ENCODE results near the gene UQCC2. TPM values are rescaled to one million over a fixed set of nuclear protein-coding genes. Genes with fewer than 3 reads are reported as not detected.

Gene UQCC2
- total and polyA plus RNA-seq, 2 of the 8 experiments (the other 6 are each of a cell fraction or from before 2014, with no cell fraction given), result 52.1 to 104 TPM

DNA sequence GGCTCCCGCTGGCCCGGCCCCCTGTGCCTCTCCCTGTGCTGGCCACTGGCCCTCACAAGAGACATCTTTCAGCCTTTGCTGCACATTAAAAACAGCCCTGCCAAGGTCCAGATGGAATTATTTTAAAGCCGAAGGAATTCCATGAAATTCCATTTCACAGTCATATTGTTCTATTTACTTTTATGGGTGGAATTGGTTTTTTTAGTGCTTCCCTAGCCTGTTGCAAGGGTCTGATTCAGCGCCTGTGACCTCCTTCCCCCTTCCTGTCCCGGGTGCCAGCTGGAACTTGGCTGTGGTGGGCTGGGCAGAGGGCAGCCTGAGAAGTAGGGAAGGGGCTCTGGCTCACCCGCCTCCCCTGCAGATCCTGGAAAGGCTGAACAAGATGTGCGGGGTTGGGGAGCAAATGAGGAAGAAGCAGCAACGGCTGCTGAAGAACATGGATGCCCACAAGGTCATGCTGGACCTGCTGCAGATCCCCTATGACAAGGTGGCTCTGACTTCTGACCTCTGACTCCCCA lies 34.3 kb downstream of the UQCC2 start:
- H3K4me1 ChIP-seq (replicated peaks in 1 of 4; ENCODE audit: control insufficient read depth in 3 of 4, insufficient read depth in 4 of 4, low read length in 3 of 4), result no peaks in the 10 kb centered on the region
- H3K23ac ChIP-seq (ENCODE audit: insufficient read length), result no peak overlapping the region
- H2BK15ac ChIP-seq (ENCODE audit: low read length), result no peak overlapping the region
- H2AFZ ChIP-seq (ENCODE audit: low read length), result no peak overlapping the region
- no peak overlapping the region for H4K91ac ChIP-seq (replicated peaks; ENCODE audit: insufficient read length, low read length)
- no peak overlapping the region for H4K8ac ChIP-seq (ENCODE audit: extremely low read depth, insufficient read depth, low read length)
- H4K5ac ChIP-seq (ENCODE audit: insufficient read length, low read depth, low read length), result no peak overlapping the region
- H3K36me3 ChIP-seq (ENCODE audit: control insufficient read depth in 2 of 4, insufficient read depth in 4 of 4, low read length in 3 of 4), result peaks cover 7 to 26% (median 25%) of the 10 kb centered on the region in 4 experiments
- H2BK5ac ChIP-seq (ENCODE audit: low read depth, low read length), result no peak overlapping the region
- H3K27me3 ChIP-seq (replicated peaks in 1 of 4; ENCODE audit: control insufficient read depth in 3 of 4, extremely low read depth in 1 of 4, insufficient read depth in 3 of 4, low read length in 3 of 4), result no peaks in the 10 kb centered on the region
- H2BK20ac ChIP-seq (ENCODE audit: low read length), result no peak overlapping the region
- peaks cover 0 to 10% of the 10 kb centered on the region in 2 experiments for H4K20me1 ChIP-seq (replicated peaks in 1 of 2; ENCODE audit: control insufficient read depth in 1 of 2, insufficient read depth in 2 of 2, low read length in 2 of 2)
- no peak for FAIRE-seq
- H3K4me3 ChIP-seq (ENCODE audit: extremely low read depth in 1 of 4, insufficient read depth in 2 of 4, low read depth in 3 of 4, low read length in 4 of 4), result no peak overlapping the region
- no peak overlapping the region for H3K4me2 ChIP-seq (ENCODE audit: insufficient read depth in 1 of 2, low read depth in 2 of 2, low read length in 2 of 2)
- DNase-seq (ENCODE audit: low read depth in 1 of 2, low spot score in 2 of 2), result no peak
- no peak overlapping the region for H2BK12ac ChIP-seq (ENCODE audit: low read depth, low read length)
- no peaks in the 10 kb centered on the region for H3K23me2 ChIP-seq (ENCODE audit: low read depth, low read length)
- H3K4ac ChIP-seq (replicated peaks; ENCODE audit: insufficient read length, low read depth, low read length), result no peak overlapping the region
- H3K14ac ChIP-seq (ENCODE audit: insufficient read length), result no peak overlapping the region
- H2BK120ac ChIP-seq (replicated peaks; ENCODE audit: low read depth, low read length), result no peak overlapping the region
- H3K56ac ChIP-seq (replicated peaks; ENCODE audit: insufficient read length, low read depth, low read length), result no peak overlapping the region
- H3K27ac ChIP-seq (ENCODE audit: low read depth, low read length), result 0 out of 2 replicates have a peak overlapping the region, but pooled peaks have one; percentile 42
- no peaks in the 10 kb centered on the region for H3K79me1 ChIP-seq (ENCODE audit: low read depth, low read length)
- 86% methylated on average over 8 of the region's 8 CpGs; no CpG with 5 or more reads in 1 of the 2 experiments for WGBS, 2 experiments (ENCODE audit: extremely low coverage in 1 of 2, insufficient coverage in 1 of 2, insufficient read length in 1 of 2, insufficient replicate concordance in 2 of 2, low coverage in 1 of 2, low lambda C conversion rate in 2 of 2, missing lambda C conversion rate in 1 of 2)
- ChIA-PET CTCF (ENCODE audit: partially characterized antibody) (interaction anchor here (1.0 to 1.5 kb wide), 5 partner anchors 13 to 92 kb away, joined by 3 to 8 read pairs (median 6); no protein-coding TSS in a partner anchor), POLR2A (ENCODE audit: partially characterized antibody) (interaction anchor here (1.1 to 1.5 kb wide), 2 partner anchors 18 to 40 kb away, joined by 3 to 5 read pairs; no protein-coding TSS in a partner anchor)
- no peaks in the 10 kb centered on the region for H3K9me3 ChIP-seq (ENCODE audit: insufficient read depth in 2 of 2, low read depth in 1 of 2, low read length in 1 of 2)
- H3K79me2 ChIP-seq (ENCODE audit: control insufficient read depth in 1 of 2, insufficient read depth in 2 of 2, low read length in 2 of 2), result no peaks in the 10 kb centered on the region
- TF ChIP-seq, protein P1, sequence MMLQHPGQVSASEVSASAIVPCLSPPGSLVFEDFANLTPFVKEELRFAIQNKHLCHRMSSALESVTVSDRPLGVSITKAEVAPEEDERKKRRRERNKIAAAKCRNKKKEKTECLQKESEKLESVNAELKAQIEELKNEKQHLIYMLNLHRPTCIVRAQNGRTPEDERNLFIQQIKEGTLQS (IDR thresholded peaks at IDR 0.05; ENCODE audit: insufficient read depth, low read depth, low read length), result no peak
- TF ChIP-seq RXRA (IDR thresholded peaks at IDR 0.05; ENCODE audit: insufficient read depth, low read depth, low read length), result no peak
- no peak for TF ChIP-seq TAF7 (optimal IDR thresholded peaks at IDR 0.05; ENCODE audit: borderline replicate concordance, low read depth, low read length)
- TF ChIP-seq HDAC2 (IDR thresholded peaks at IDR 0.05; ENCODE audit: borderline replicate concordance in 1 of 2, low read depth in 2 of 2, low read length in 2 of 2), result no peak
- no peak for TF ChIP-seq SAP30 (IDR thresholded peaks at IDR 0.05; ENCODE audit: insufficient read depth, insufficient replicate concordance, low read length)
- no peak for TF ChIP-seq SP4 (IDR thresholded peaks at IDR 0.05; ENCODE audit: low read length)
- TF ChIP-seq KDM1A (IDR thresholded peaks at IDR 0.05; ENCODE audit: borderline replicate concordance, low read length), result no peak
- H2AK5ac ChIP-seq (ENCODE audit: low read depth, low read length), result no peak overlapping the region
- H3K18ac ChIP-seq (ENCODE audit: extremely low read depth, low read length), result no peak overlapping the region
- no peak overlapping the region for H3K9ac ChIP-seq (replicated peaks in 1 of 4; ENCODE audit: extremely low read depth in 1 of 4, low read depth in 3 of 4, low read length in 3 of 4)
